Mammary epithelial cell (primary cell): ENCODE measurements around the gene PREP.

ENCODE experiments used
- EZH2 ChIP-seq: IDR thresholded peaks from 2 replicates; pipeline ENCODE4 v1.6.1; 2012; ENCODE audit warnings: low read length, inconsistent platforms, borderline replicate concordance
- TF ChIP-seq, protein P1 (sequence below), 2 donors: IDR thresholded peaks in 1 of 2; conservative IDR thresholded peaks in 1 of 2; 2 replicates each; pipeline ENCODE4 v1.5.1; 2011 to 2012; ENCODE audit warnings: inconsistent platforms in 2 of 2, low read length in 2 of 2, mild to moderate bottlenecking in 2 of 2, control low read depth in 1 of 2, low read depth in 1 of 2; ENCODE audit not compliant: insufficient read depth in 1 of 2; ENCODE audit errors: extremely low read depth in 1 of 2

DNA sequence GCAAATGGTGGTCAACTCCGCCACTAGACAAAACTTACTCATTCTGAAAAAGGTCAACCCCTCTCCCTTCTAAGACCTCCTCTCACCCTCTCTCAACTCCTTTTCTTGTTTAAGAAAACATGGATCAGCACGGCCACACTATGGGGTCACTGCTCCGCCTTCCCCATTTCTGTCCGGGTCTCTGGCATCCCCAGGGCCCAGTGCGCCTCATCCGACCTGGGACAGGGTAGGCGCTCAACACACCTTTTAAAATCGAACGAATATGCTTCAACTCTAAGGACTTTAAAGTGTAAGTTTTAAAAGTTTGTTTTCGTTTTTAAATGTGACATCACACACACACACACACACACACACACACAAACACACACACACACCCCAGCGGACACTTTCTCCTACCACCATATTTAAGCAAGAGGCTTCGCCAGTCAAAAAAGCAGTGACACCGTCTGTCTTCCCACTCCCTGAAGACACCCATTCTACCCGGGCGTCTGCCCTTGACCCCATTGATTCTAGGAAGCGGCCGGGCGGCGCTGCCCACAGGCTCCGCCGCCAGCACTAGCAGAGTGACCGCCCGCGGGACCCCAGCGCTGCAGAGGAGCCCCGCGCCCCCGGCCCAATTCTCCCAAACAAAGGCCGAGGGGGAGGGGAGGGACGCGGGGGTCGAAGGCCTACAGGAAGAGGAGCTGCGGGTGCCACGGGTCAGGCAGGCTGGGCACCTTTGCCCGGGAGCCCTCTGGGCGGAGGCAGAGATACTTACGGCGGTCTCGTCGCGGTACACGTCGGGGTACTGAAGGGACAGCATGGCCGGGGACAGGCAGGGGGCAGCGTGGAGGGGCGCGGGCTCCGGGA is 568 bp downstream of the PREP start:
- TF ChIP-seq, protein P1, sequence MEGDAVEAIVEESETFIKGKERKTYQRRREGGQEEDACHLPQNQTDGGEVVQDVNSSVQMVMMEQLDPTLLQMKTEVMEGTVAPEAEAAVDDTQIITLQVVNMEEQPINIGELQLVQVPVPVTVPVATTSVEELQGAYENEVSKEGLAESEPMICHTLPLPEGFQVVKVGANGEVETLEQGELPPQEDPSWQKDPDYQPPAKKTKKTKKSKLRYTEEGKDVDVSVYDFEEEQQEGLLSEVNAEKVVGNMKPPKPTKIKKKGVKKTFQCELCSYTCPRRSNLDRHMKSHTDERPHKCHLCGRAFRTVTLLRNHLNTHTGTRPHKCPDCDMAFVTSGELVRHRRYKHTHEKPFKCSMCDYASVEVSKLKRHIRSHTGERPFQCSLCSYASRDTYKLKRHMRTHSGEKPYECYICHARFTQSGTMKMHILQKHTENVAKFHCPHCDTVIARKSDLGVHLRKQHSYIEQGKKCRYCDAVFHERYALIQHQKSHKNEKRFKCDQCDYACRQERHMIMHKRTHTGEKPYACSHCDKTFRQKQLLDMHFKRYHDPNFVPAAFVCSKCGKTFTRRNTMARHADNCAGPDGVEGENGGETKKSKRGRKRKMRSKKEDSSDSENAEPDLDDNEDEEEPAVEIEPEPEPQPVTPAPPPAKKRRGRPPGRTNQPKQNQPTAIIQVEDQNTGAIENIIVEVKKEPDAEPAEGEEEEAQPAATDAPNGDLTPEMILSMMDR (conservative IDR thresholded peaks at IDR 0.05 in 1 of 2, IDR thresholded peaks at IDR 0.05 in 1 of 2; ENCODE audit: extremely low read depth in 1 of 2, insufficient read depth in 1 of 2, low read depth in 1 of 2, low read length in 2 of 2), result no peak
- TF ChIP-seq EZH2, result no peak
